Esophagus muscularis mucosa (tissue), 4 donors: ENCODE measurements around the gene EPOP. TPM values are rescaled to one million over a fixed set of nuclear protein-coding genes. Genes with fewer than 3 reads are reported as not detected.

Experiments
- DNase-seq: peaks from one replicate; pipeline ENCODE4 v3.0.0-alpha.2; 2017; ENCODE audit errors: extremely low spot score
- H3K27ac ChIP-seq, 4 donors: fragments of 200-600 bp; sonication (generic); replicated peaks in 1 of 4; 1 replicate in 3 of 4; 2 replicates in 1 of 4; pipeline ENCODE4 v1.5.1; 2016 to 2019; ENCODE audit warnings: mild to moderate bottlenecking in 1 of 4
- H3K27me3 ChIP-seq, 4 donors: fragments of 200-600 bp; sonication (generic); one replicate each; pipeline versions ENCODE4 v1.5.1 to v1.6.0; 2016 to 2019
- H3K36me3 ChIP-seq, 4 donors: fragments of 200-600 bp; sonication (generic); one replicate each; pipeline ENCODE4 v1.5.1; 2016 to 2019
- H3K4me1 ChIP-seq, 4 donors: fragments of 200-600 bp; sonication (generic); one replicate each; pipeline ENCODE4 v1.5.1; 2016 to 2019
- H3K4me3 ChIP-seq, 4 donors: fragments of 200-600 bp; sonication (generic); 1 replicate in 2 of 4; 2 replicates in 2 of 4; pipeline ENCODE4 v1.5.1; 2016 to 2019; ENCODE audit warnings: mild to moderate bottlenecking in 4 of 4, moderate library complexity in 1 of 4
- H3K9me3 ChIP-seq, 4 donors: fragments of 200-600 bp; sonication (generic); 1 replicate in 3 of 4; 2 replicates in 1 of 4; pipeline ENCODE4 v1.5.1; 2016 to 2019
- EP300 ChIP-seq: sonication (generic); formaldehyde crosslinking; IDR thresholded peaks from one replicate; pipeline ENCODE4 v1.6.1; 2017; ENCODE audit warnings: antibody characterized with exemption
- POLR2A ChIP-seq: fragments of 450-650 bp; IDR thresholded peaks from one replicate; pipeline ENCODE4 v1.6.1; 2017; ENCODE audit warnings: antibody characterized with exemption, moderate library complexity, mild to moderate bottlenecking, low read depth
- POLR2AphosphoS5 ChIP-seq, 2 donors: sonication (generic); formaldehyde crosslinking; IDR thresholded peaks; one replicate each; pipeline ENCODE4 v1.6.1; 2017; ENCODE audit warnings: antibody characterized with exemption in 2 of 2
- WGBS: methylation state at CpG from one replicate; pipeline ENCODE4 v1.1.5; 2018; 5-methylcytosine and 5-hydroxymethylcytosine counted together
- intact Hi-C: fragments of 100-400 bp; cut with DNase I; formaldehyde crosslinking; loops from one replicate; pipeline ENCODE4 v1.15.1; 2023
- total RNA-seq, 4 donors: library from RNA; depleted of rRNA; stranded (reverse); fragments of >200 nt; gene quantifications; one replicate each; pipeline versions ENCODE4 v1.1.0 to v1.2.1, GENCODE V29; 2016
- TF ChIP-seq, protein P1 (sequence below), 3 experiments: fragments of 200-600 bp in 2 of 3; fragments of 450-650 bp in 1 of 3; sonication (generic) in 2 of 3; IDR thresholded peaks; one replicate each; pipeline ENCODE4 v1.5.1; 2017 to 2019; ENCODE audit warnings: antibody characterized with exemption in 3 of 3, mild to moderate bottlenecking in 2 of 3, moderate library complexity in 1 of 3

Gene EPOP
- total RNA-seq, 4 donors from 2014 or later: 0.42 to 7.3 (median 2.7) TPM

DNA sequence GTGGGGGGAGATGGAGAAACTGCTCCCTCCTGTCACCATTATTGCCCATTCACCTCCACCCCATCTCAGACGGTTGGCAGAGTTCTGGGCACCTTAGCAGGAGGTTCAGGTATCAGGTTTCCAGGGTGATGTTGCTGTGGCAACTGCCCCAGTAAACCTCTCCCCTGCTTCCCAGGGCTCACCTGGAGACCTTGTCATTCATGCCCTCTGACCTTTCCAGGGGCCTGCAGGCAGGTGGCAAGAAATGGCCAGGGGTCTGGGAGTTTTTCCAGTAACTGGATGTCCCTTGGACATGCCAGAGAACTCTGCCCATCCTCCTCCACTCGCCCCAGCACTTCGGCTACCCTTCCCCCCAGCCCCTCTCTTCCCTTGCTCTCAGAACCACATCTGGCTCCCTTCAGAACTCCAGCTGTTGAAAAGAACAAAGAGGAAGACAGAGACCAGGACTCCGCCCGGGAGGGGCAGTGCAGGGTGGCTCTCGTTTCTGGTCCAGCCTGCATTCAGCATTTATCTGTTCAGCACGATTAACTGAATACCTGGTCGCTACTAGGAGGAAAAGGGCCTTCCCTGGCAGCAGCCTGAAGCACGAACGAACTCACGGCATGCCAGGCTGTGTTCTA, 38.8 kb upstream of the EPOP start:
- no peak overlapping the region for H3K4me3 ChIP-seq
- no peak overlapping the region for H3K27ac ChIP-seq
- WGBS: 68% methylated on average over 11 of the region's 11 CpGs
- peaks cover 70 to 100% (median 94%) of the 10 kb centered on the region in 4 donors for H3K36me3 ChIP-seq
- TF ChIP-seq POLR2AphosphoS5 (IDR thresholded peaks at IDR 0.05): no peak
- no peak for TF ChIP-seq POLR2A
- TF ChIP-seq, protein P1, sequence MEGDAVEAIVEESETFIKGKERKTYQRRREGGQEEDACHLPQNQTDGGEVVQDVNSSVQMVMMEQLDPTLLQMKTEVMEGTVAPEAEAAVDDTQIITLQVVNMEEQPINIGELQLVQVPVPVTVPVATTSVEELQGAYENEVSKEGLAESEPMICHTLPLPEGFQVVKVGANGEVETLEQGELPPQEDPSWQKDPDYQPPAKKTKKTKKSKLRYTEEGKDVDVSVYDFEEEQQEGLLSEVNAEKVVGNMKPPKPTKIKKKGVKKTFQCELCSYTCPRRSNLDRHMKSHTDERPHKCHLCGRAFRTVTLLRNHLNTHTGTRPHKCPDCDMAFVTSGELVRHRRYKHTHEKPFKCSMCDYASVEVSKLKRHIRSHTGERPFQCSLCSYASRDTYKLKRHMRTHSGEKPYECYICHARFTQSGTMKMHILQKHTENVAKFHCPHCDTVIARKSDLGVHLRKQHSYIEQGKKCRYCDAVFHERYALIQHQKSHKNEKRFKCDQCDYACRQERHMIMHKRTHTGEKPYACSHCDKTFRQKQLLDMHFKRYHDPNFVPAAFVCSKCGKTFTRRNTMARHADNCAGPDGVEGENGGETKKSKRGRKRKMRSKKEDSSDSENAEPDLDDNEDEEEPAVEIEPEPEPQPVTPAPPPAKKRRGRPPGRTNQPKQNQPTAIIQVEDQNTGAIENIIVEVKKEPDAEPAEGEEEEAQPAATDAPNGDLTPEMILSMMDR (IDR thresholded peaks at IDR 0.05): no peak
- no peak for TF ChIP-seq EP300
- H3K4me1 ChIP-seq: peaks cover 0 to 13% (median 9%) of the 10 kb centered on the region in 4 donors
- no peaks in the 10 kb centered on the region for H3K27me3 ChIP-seq
- intact Hi-C loops: no loop called here
- DNase-seq: no peak
- H3K9me3 ChIP-seq: no peaks in the 10 kb centered on the region

DNA sequence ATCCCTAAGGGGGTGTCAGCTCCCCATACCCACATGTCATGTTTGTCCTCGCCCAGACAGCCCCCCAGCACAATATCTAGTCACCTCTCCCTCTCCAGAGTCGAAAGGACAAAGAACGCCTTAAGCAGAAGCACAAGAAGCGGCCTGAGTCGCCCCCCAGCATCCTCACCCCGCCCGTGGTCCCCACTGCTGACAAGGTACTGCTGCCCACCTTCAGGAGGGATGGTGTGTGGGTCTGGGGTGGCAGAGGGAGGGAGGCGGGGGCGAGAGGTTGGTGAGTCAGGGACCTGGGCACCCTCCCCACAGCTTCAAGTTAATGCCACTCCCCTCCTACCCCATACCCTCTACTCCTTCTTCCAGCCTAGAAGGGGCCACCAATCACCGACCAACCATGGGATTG, 37.8 kb upstream of the EPOP start:
- Histone ChIP-seq H3K36me3 (peaks cover 60 to 100% (median 91%) of the 10 kb centered on the region in 4 donors), H3K27ac (no peak overlapping the region)
- intact Hi-C loops: no loop called here

DNA sequence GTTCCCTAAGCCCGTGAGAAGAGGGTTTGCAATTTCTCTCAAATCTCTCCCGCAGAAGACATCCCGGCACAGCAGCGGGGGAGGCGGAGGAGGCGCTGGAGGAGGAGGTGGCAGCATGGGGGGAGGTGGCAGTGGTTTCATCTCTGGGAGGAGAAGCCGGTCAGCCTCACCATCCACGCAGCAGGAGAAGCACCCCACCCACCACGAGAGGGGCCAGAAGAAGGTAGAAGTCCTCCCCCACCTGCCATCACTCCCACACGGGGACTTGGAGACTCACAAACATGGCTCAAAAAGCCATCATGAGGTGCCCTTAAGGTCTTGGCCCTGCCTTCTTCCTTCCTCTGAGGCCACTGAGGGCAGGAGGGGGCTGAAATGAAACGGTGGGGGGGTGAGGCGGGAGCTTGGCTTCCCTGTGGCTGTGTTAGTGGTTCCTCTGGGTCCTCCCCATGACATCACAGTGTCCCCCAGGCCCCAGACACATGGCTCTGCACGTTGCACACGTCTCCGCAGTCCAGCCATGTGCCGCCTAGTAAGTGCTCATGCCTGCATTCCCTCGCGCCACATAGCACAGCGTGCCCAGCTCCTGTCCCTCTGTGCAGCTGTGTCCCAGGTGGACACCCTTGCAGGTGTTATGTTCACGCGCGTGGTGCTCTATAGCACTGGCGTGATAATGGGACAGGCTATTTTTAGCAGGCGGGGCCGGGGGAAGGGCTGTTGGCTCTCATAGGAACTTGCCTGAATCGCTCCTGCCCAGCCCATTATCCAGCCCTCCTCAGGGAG, 37.2 kb upstream of the EPOP start:
- Histone ChIP-seq H3K9me3 (no peaks in the 10 kb centered on the region), H3K36me3 (peaks cover 54 to 98% (median 90%) of the 10 kb centered on the region in 4 donors), H3K27me3 (no peaks in the 10 kb centered on the region), H3K4me1 (peaks cover 10 to 26% (median 17%) of the 10 kb centered on the region in 4 donors), H3K27ac (no peak overlapping the region), H3K4me3 (no peak overlapping the region)
- intact Hi-C loops: no loop called here
- DNase-seq: no peak
- TF ChIP-seq POLR2AphosphoS5 (IDR thresholded peaks at IDR 0.05): no peak
- TF ChIP-seq, protein P1 (IDR thresholded peaks at IDR 0.05): no peak
- no peak for TF ChIP-seq EP300
- TF ChIP-seq POLR2A: no peak
- WGBS: 77% methylated on average over 21 of the region's 26 CpGs

More for the DNA sequence above, 37.8 kb upstream of the EPOP start:
- no peak for TF ChIP-seq POLR2AphosphoS5 (IDR thresholded peaks at IDR 0.05)
- TF ChIP-seq, protein P1 (IDR thresholded peaks at IDR 0.05): no peak
- no peak for TF ChIP-seq POLR2A
- no peak for TF ChIP-seq EP300
- DNase-seq: no peak
- Histone ChIP-seq H3K9me3 (no peaks in the 10 kb centered on the region), H3K4me1 (peaks cover 4 to 20% (median 11%) of the 10 kb centered on the region in 4 donors), H3K27me3 (no peaks in the 10 kb centered on the region), H3K4me3 (no peak overlapping the region)
- 94% methylated on average over 10 of the region's 10 CpGs for WGBS

DNA sequence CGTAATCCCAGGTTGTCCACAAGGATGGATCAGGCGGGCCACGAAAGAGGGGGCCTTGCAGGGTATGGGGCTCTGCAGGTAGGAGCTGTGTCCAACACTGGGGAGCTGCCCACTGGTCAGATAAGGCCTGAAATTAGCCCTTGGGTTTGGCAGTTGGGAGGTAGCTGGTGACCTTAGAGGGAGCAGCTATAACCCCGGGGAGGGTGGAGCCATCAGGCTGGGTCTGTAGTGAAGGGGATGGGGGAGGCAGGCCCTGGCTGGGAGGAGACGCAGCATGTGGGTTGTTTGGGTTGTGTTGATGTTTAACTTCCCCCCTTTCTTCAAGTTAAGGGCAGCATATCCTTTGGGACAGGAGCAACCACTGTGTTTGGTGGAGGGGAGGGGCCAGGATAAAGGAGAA, 36.2 kb upstream of the EPOP start:
- Histone ChIP-seq H3K4me1 (peaks cover 19 to 35% (median 25%) of the 10 kb centered on the region in 4 donors), H3K9me3 (no peaks in the 10 kb centered on the region), H3K4me3 (no peak overlapping the region), H3K27me3 (no peaks in the 10 kb centered on the region), H3K27ac (no peak overlapping the region), H3K36me3 (peaks cover 44 to 88% (median 80%) of the 10 kb centered on the region in 4 donors)
- no peak for DNase-seq
- WGBS: 86% methylated on average over 5 of the region's 5 CpGs
- TF ChIP-seq, protein P1 (IDR thresholded peaks at IDR 0.05): no peak
- TF ChIP-seq POLR2A: no peak
- TF ChIP-seq POLR2AphosphoS5 (IDR thresholded peaks at IDR 0.05): no peak
- TF ChIP-seq EP300: no peak
- intact Hi-C loops: no loop called here
